CD14-positive monocyte (primary cell): ENCODE measurements around the gene SORBS2. TPM values are rescaled to one million over a fixed set of nuclear protein-coding genes. Genes with fewer than 3 reads are reported as not detected.
A peak's percentile ranks its signal among the peaks of the same experiment; 100 is the strongest.

Experiments used
- DNase-seq, 3 donors: peaks; one replicate each; pipeline ENCODE4 v3.0.0-alpha.2; 2011 to 2022
- H2AFZ ChIP-seq: 2 replicates; pipeline ENCODE4 v1.6.0; 2012; ENCODE audit warnings: mild to moderate bottlenecking, low read depth, low read length, inconsistent platforms; ENCODE audit not compliant: insufficient read depth, poor library complexity, severe bottlenecking
- H3K27ac ChIP-seq, 2 donors: 1 replicate in 1 of 2; 2 replicates in 1 of 2; pipeline ENCODE4 v1.5.1; 2012 to 2013; ENCODE audit warnings: low read length in 2 of 2, control low read depth in 1 of 2, inconsistent platforms in 1 of 2, low read depth in 1 of 2, mild to moderate bottlenecking in 1 of 2
- H3K27me3 ChIP-seq, 2 donors: one replicate each; pipeline versions ENCODE4 v1.6.0 to v1.6.1; 2011 to 2013; ENCODE audit warnings: low read length in 2 of 2; ENCODE audit not compliant: control insufficient read depth in 2 of 2, insufficient read depth in 2 of 2
- H3K36me3 ChIP-seq, 2 donors: replicated peaks in 1 of 2; 1 replicate in 1 of 2; 2 replicates in 1 of 2; pipeline versions ENCODE4 v1.5.1 to v1.6.1; 2012 to 2013; ENCODE audit warnings: low read length in 2 of 2, control low read depth in 1 of 2, inconsistent platforms in 1 of 2, mild to moderate bottlenecking in 1 of 2; ENCODE audit not compliant: insufficient read depth in 2 of 2, control insufficient read depth in 1 of 2
- H3K4me1 ChIP-seq, 2 donors: 1 replicate in 1 of 2; 2 replicates in 1 of 2; pipeline versions ENCODE4 v1.5.1 to v1.6.1; 2012 to 2013; ENCODE audit warnings: low read length in 2 of 2, control low read depth in 1 of 2, inconsistent platforms in 1 of 2, mild to moderate bottlenecking in 1 of 2, moderate library complexity in 1 of 2; ENCODE audit not compliant: insufficient read depth in 2 of 2, control insufficient read depth in 1 of 2
- H3K4me2 ChIP-seq: replicated peaks from 2 replicates; pipeline ENCODE3; 2012; ENCODE audit warnings: low read length, moderate library complexity, mild to moderate bottlenecking; ENCODE audit not compliant: poor library complexity, severe bottlenecking; ENCODE audit errors: extremely low read depth
- H3K4me3 ChIP-seq, 3 experiments: fragments of 200-600 bp in 1 of 3; sonication (generic) in 1 of 3; replicated peaks in 1 of 3; 1 replicate in 2 of 3; 2 replicates in 1 of 3; pipeline ENCODE4 v1.5.1; 2011 to 2013; ENCODE audit warnings: low read length in 3 of 3, mild to moderate bottlenecking in 3 of 3, control low read depth in 2 of 3, low read depth in 2 of 3, inconsistent platforms in 1 of 3, moderate library complexity in 1 of 3
- H3K79me2 ChIP-seq: 2 replicates; pipeline ENCODE4 v1.6.0; 2012; ENCODE audit warnings: mild to moderate bottlenecking, control low read depth, inconsistent platforms, low read length, moderate library complexity; ENCODE audit not compliant: insufficient read depth
- H3K9ac ChIP-seq: 2 replicates; pipeline ENCODE4 v1.6.0; 2017; ENCODE audit warnings: low read length, mild to moderate bottlenecking; ENCODE audit not compliant: insufficient read depth, poor library complexity, severe bottlenecking
- H3K9me3 ChIP-seq, 2 donors: replicated peaks in 1 of 2; 1 replicate in 1 of 2; 2 replicates in 1 of 2; pipeline versions ENCODE4 v1.5.1 to v1.6.1; 2012 to 2013; ENCODE audit warnings: low read length in 2 of 2, control low read depth in 1 of 2; ENCODE audit not compliant: control insufficient read depth in 1 of 2, insufficient read depth in 1 of 2
- H4K20me1 ChIP-seq: 2 replicates; pipeline ENCODE4 v1.6.0; 2012; ENCODE audit warnings: mild to moderate bottlenecking, low read length, control low read depth, moderate library complexity; ENCODE audit not compliant: insufficient read depth
- H3K27ac Mint-ChIP-seq, 7 donors: one replicate each; pipeline ENCODE4 v1.8.0; 2020; ENCODE audit warnings: mild to moderate bottlenecking in 7 of 7, mixed read lengths in 7 of 7, moderate library complexity in 6 of 7, inconsistent platforms in 2 of 7
- H3K27me3 Mint-ChIP-seq, 3 donors: one replicate each; pipeline ENCODE4 v1.8.0; 2021 to 2022; ENCODE audit warnings: low read depth in 3 of 3, mild to moderate bottlenecking in 3 of 3, mixed read lengths in 3 of 3, moderate library complexity in 3 of 3, inconsistent platforms in 1 of 3
- H3K36me3 Mint-ChIP-seq, 2 donors: one replicate each; pipeline ENCODE4 v1.8.0; 2020; ENCODE audit warnings: mixed read lengths in 2 of 2, inconsistent platforms in 1 of 2, mild to moderate bottlenecking in 1 of 2
- H3K4me1 Mint-ChIP-seq: one replicate; pipeline ENCODE4 v1.8.0; 2020; ENCODE audit warnings: mild to moderate bottlenecking, mixed read lengths
- H3K4me3 Mint-ChIP-seq, 2 donors: one replicate each; pipeline ENCODE4 v1.8.0; 2020; ENCODE audit warnings: mild to moderate bottlenecking in 2 of 2, mixed read lengths in 2 of 2, moderate library complexity in 1 of 2
- H3K9me3 Mint-ChIP-seq, 7 donors: one replicate each; pipeline ENCODE4 v1.8.0; 2020 to 2022; ENCODE audit warnings: mixed read lengths in 7 of 7, mild to moderate bottlenecking in 6 of 7, moderate library complexity in 6 of 7, inconsistent platforms in 2 of 7
- WGBS: methylation state at CpG from one replicate; pipeline ENCODE4 v1.1.5; 2013; ENCODE audit warnings: missing lambda C conversion rate; ENCODE audit not compliant: insufficient coverage; 5-methylcytosine and 5-hydroxymethylcytosine counted together
- intact Hi-C, 2 donors: fragments of 100-400 bp; cut with micrococcal nuclease; formaldehyde crosslinking; loops; one replicate each; pipeline versions ENCODE4 v1.15.0 to v1.15.1; 2023
- polyA plus RNA-seq, 3 donors: library from polyadenylated mRNA; depleted of rRNA in 1 of 3; unstranded in 2 of 3; stranded (reverse) in 1 of 3; fragments of 300-500 nt in 2 of 3; fragments of >200 nt in 1 of 3; fragmentation: Illumina TruSeq in 2 of 3; gene quantifications; 1 replicate in 2 of 3; 2 replicates in 1 of 3; pipeline ENCODE4 v1.2.3, GENCODE V29; 2012 to 2021
- TF ChIP-seq, protein P1 (sequence below): fragments of 200-600 bp; IDR thresholded peaks from one replicate; pipeline ENCODE4 v1.8.0; 2022; ENCODE audit warnings: antibody characterized with exemption, mild to moderate bottlenecking

The SORBS2 gene
- polyA plus RNA-seq, 3 donors = not detected

DNA sequence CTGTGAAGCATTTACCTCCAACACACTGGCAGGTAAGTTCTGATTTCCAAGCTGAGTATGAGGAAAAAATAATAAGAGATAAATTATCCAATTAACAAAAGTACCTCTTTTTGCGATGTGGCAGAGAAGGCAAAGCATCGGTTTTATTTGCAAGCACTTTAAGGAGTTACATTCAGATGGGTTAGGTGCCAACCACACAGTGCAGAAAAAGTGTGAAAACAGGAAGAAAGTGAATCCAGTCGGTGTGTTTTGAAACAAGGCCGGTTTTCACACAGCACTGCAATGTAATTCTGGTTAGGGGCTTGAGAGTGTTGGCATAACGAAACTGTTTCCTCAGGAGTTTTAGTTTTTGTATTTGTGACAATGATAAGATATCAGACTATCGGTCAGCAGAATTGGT is 145.8 kb downstream of the SORBS2 start:
- Mint-ChIP-seq H3K27me3 (peaks cover 2 to 6% (median 4%) of the 10 kb centered on the region in 3 donors), H3K27ac (no peak overlapping the region)
- 39% methylated on average over 3 of the region's 6 CpGs for WGBS

DNA sequence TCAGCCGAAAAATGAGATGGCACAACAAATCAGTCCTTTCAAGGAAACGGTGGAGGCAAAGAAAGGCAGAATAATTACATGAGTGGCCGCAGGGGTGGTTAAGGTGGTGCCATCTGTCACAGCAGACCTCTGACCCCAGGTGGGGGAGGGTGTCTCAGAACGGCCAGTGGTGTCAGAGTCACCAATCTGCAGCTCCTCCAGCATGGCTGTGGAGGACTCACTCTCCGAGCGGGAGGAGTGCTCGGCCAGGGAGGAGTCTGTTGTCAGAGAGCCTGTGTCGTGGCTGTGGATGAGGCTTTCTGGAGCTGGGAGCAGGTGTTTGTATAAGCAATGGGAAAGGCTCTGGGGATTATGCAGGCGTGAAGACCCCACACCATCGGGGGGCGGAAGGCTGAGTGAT is 146.3 kb downstream of the SORBS2 start:
- no peak overlapping the region for H2AFZ ChIP-seq
- no peak overlapping the region for H3K27ac ChIP-seq
- no peaks in the 10 kb centered on the region for H4K20me1 ChIP-seq
- H3K4me1 ChIP-seq = no peaks in the 10 kb centered on the region
- peaks cover 0 to 2% (median 0%) of the 10 kb centered on the region in 7 donors for H3K9me3 Mint-ChIP-seq
- 90% methylated on average over 8 of the region's 11 CpGs for WGBS
- H3K4me3 Mint-ChIP-seq = peak overlapping the region in 1 of 2 donors; percentile 17
- peaks cover 2 to 6% (median 4%) of the 10 kb centered on the region in 3 donors for H3K27me3 Mint-ChIP-seq
- DNase-seq = no peak
- no peak overlapping the region for H3K4me3 ChIP-seq
- no peaks in the 10 kb centered on the region for H3K36me3 ChIP-seq
- no peaks in the 10 kb centered on the region for H3K79me2 ChIP-seq
- no peak overlapping the region for H3K9ac ChIP-seq
- H3K9me3 ChIP-seq = no peaks in the 10 kb centered on the region
- intact Hi-C loops = no loop called here
- H3K27ac Mint-ChIP-seq = no peak overlapping the region
- no peaks in the 10 kb centered on the region for H3K36me3 Mint-ChIP-seq
- no peak overlapping the region for H3K4me2 ChIP-seq
- no peaks in the 10 kb centered on the region for H3K4me1 Mint-ChIP-seq
- H3K27me3 ChIP-seq = no peaks in the 10 kb centered on the region
- TF ChIP-seq, protein P1, sequence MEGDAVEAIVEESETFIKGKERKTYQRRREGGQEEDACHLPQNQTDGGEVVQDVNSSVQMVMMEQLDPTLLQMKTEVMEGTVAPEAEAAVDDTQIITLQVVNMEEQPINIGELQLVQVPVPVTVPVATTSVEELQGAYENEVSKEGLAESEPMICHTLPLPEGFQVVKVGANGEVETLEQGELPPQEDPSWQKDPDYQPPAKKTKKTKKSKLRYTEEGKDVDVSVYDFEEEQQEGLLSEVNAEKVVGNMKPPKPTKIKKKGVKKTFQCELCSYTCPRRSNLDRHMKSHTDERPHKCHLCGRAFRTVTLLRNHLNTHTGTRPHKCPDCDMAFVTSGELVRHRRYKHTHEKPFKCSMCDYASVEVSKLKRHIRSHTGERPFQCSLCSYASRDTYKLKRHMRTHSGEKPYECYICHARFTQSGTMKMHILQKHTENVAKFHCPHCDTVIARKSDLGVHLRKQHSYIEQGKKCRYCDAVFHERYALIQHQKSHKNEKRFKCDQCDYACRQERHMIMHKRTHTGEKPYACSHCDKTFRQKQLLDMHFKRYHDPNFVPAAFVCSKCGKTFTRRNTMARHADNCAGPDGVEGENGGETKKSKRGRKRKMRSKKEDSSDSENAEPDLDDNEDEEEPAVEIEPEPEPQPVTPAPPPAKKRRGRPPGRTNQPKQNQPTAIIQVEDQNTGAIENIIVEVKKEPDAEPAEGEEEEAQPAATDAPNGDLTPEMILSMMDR = no peak

More for the DNA sequence above, 145.8 kb downstream of the SORBS2 start:
- Histone ChIP-seq H3K9ac (no peak overlapping the region), H2AFZ (no peak overlapping the region), H3K4me3 (no peak overlapping the region), H3K36me3 (no peaks in the 10 kb centered on the region), H3K4me1 (no peaks in the 10 kb centered on the region), H4K20me1 (no peaks in the 10 kb centered on the region), H3K27me3 (no peaks in the 10 kb centered on the region), H3K9me3 (no peaks in the 10 kb centered on the region), H3K27ac (no peak overlapping the region), H3K4me2 (no peak overlapping the region), H3K79me2 (no peaks in the 10 kb centered on the region)
- TF ChIP-seq, protein P1 = no peak
- Mint-ChIP-seq H3K9me3 (peaks cover 0 to 2% (median 0%) of the 10 kb centered on the region in 7 donors), H3K4me1 (no peaks in the 10 kb centered on the region), H3K36me3 (no peaks in the 10 kb centered on the region), H3K4me3 (no peak overlapping the region)
- intact Hi-C loops = no loop called here
- DNase-seq = no peak
